Caco-2 (cell line): ENCODE data around the gene TMEM151A. TPM values are rescaled to one million over a fixed set of nuclear protein-coding genes. Genes with fewer than 3 reads are reported as not detected.

Experiments
- BruUV-seq: library from RNA; stranded (reverse); fragments of 400-500 nt; replicated peaks from 2 replicates; lab custom pipeline; 2021; lab: Mats Ljungman, UMichigan
- CTCF ChIA-PET: fragments of 300-600 bp; sonication (Branson Sonifier 250); formaldehyde crosslinking; loops from one replicate; lab custom pipeline; 2022; ENCODE audit warnings: antibody characterized with exemption; lab: Charles Lee
- POLR2A ChIA-PET: fragments of 300-600 bp; sonication (Branson Sonifier 250); formaldehyde crosslinking; loops from one replicate; lab custom pipeline; 2022; ENCODE audit warnings: antibody characterized with exemption; lab: Charles Lee
- DNase-seq, 2 experiments: peaks; one replicate each; pipeline versions ENCODE4 v3.0.0 to v3.0.0-alpha.2; 2020 to 2022
- H3K27me3 ChIP-seq: replicated peaks from 2 replicates; pipeline ENCODE4 v1.6.0; 2011; ENCODE audit warnings: low read length; ENCODE audit not compliant: control insufficient read depth, insufficient read depth
- H3K36me3 ChIP-seq: 2 replicates; pipeline ENCODE4 v1.5.1; 2011; ENCODE audit warnings: low read length; ENCODE audit not compliant: control insufficient read depth, insufficient read depth
- H3K4me1 ChIP-seq: fragments of 250-450 bp; sonication (Bioruptor Pico); 2 replicates; pipeline ENCODE4 v1.5.1; 2020; ENCODE audit warnings: mild to moderate bottlenecking
- H3K4me3 ChIP-seq: 2 replicates; pipeline ENCODE4 v1.5.1; 2011; ENCODE audit warnings: low read depth, mild to moderate bottlenecking, control low read depth, low read length
- H3K9me3 ChIP-seq: fragments of 250-450 bp; sonication (Bioruptor Pico); 2 replicates; pipeline ENCODE4 v1.5.1; 2020; ENCODE audit warnings: mild to moderate bottlenecking, moderate library complexity
- H3K27ac Mint-ChIP-seq: one replicate; pipeline ENCODE4 v1.8.0; 2022; ENCODE audit warnings: mixed read lengths; ENCODE audit not compliant: unreplicated experiment
- H3K27me3 Mint-ChIP-seq: one replicate; pipeline ENCODE4 v1.8.0; 2022; ENCODE audit warnings: mixed read lengths; ENCODE audit not compliant: insufficient read depth, unreplicated experiment
- H3K36me3 Mint-ChIP-seq: one replicate; pipeline ENCODE4 v1.8.0; 2022; ENCODE audit warnings: mild to moderate bottlenecking, mixed read lengths; ENCODE audit not compliant: insufficient read depth, unreplicated experiment
- H3K4me1 Mint-ChIP-seq: one replicate; pipeline ENCODE4 v1.8.0; 2022; ENCODE audit warnings: low read depth, mixed read lengths; ENCODE audit not compliant: unreplicated experiment
- H3K4me3 Mint-ChIP-seq: one replicate; pipeline ENCODE4 v1.8.0; 2022; ENCODE audit warnings: mild to moderate bottlenecking, moderate library complexity, mixed read lengths; ENCODE audit not compliant: unreplicated experiment
- H3K9me3 Mint-ChIP-seq: one replicate; pipeline ENCODE4 v1.8.0; 2022; ENCODE audit warnings: mixed read lengths; ENCODE audit not compliant: unreplicated experiment
- intact Hi-C: fragments of 100-400 bp; cut with micrococcal nuclease; formaldehyde crosslinking; loops from one replicate; pipeline ENCODE4 v1.10.0; 2022; ENCODE audit not compliant: unreplicated experiment
- total RNA-seq: library from RNA; stranded (reverse); gene quantifications from 2 replicates; pipeline ENCODE4 v1.2.3, GENCODE V29; 2022
- TF ChIP-seq, protein P1 (sequence below), 2 experiments: fragments of 200-600 bp in 1 of 2; IDR thresholded peaks; 1 replicate in 1 of 2; 2 replicates in 1 of 2; pipeline versions ENCODE4 v1.5.1 to v1.8.0; 2011 to 2022; ENCODE audit warnings: antibody characterized with exemption in 1 of 2, control low read depth in 1 of 2, inconsistent platforms in 1 of 2, low read depth in 1 of 2, low read length in 1 of 2, mild to moderate bottlenecking in 1 of 2, moderate library complexity in 1 of 2; ENCODE audit not compliant: insufficient read depth in 1 of 2, severe bottlenecking in 1 of 2, unreplicated experiment in 1 of 2

TMEM151A gene
- total RNA-seq, 1 experiment from 2014 or later, result 0.68 TPM

GRCh38 chr11:66243782-66244535 is 47.7 kb upstream of the TMEM151A start:
- no peaks in the 10 kb centered on the region for H3K9me3 Mint-ChIP-seq
- Histone ChIP-seq H3K27me3 (no peaks in the 10 kb centered on the region), H3K4me3 (no peak overlapping the region), H3K9me3 (no peaks in the 10 kb centered on the region), H3K4me1 (no peaks in the 10 kb centered on the region), H3K36me3 (no peaks in the 10 kb centered on the region)
- no peaks in the 10 kb centered on the region for H3K27me3 Mint-ChIP-seq
- CTCF ChIA-PET, result interaction anchor here (0.6 kb wide), 1 partner anchor 24 kb away, joined by 3 read pairs; no protein-coding TSS in a partner anchor
- POLR2A ChIA-PET, result no interaction called here
- peaks cover 64% of the 10 kb centered on the region for H3K36me3 Mint-ChIP-seq
- TSS peak; percentile 43 for BruUV-seq
- intact Hi-C loops, result no loop called here
- TF ChIP-seq, protein P1, sequence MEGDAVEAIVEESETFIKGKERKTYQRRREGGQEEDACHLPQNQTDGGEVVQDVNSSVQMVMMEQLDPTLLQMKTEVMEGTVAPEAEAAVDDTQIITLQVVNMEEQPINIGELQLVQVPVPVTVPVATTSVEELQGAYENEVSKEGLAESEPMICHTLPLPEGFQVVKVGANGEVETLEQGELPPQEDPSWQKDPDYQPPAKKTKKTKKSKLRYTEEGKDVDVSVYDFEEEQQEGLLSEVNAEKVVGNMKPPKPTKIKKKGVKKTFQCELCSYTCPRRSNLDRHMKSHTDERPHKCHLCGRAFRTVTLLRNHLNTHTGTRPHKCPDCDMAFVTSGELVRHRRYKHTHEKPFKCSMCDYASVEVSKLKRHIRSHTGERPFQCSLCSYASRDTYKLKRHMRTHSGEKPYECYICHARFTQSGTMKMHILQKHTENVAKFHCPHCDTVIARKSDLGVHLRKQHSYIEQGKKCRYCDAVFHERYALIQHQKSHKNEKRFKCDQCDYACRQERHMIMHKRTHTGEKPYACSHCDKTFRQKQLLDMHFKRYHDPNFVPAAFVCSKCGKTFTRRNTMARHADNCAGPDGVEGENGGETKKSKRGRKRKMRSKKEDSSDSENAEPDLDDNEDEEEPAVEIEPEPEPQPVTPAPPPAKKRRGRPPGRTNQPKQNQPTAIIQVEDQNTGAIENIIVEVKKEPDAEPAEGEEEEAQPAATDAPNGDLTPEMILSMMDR (IDR thresholded peaks at IDR 0.05; ENCODE audit: insufficient read depth in 1 of 2, low read depth in 1 of 2, low read length in 1 of 2, severe bottlenecking in 1 of 2, unreplicated experiment in 1 of 2), result no peak
- H3K4me1 Mint-ChIP-seq, result no peaks in the 10 kb centered on the region
- DNase-seq, result no peak
- no peak overlapping the region for H3K4me3 Mint-ChIP-seq
- H3K27ac Mint-ChIP-seq, result peak overlapping the region; percentile 72

- H3K9me3 Mint-ChIP-seq, result no peaks in the 10 kb centered on the region
- H3K4me3 ChIP-seq, result no peak overlapping the region
- peaks cover 59% of the 10 kb centered on the region for H3K36me3 Mint-ChIP-seq
- H3K27ac Mint-ChIP-seq, result no peak overlapping the region
- CTCF ChIA-PET, result no interaction called here
- no peaks in the 10 kb centered on the region for H3K4me1 ChIP-seq
- no peaks in the 10 kb centered on the region for H3K27me3 ChIP-seq
- no peaks in the 10 kb centered on the region for H3K36me3 ChIP-seq
- BruUV-seq, result no TSS peak
- TF ChIP-seq, protein P1 (IDR thresholded peaks at IDR 0.05; ENCODE audit: insufficient read depth in 1 of 2, low read depth in 1 of 2, low read length in 1 of 2, severe bottlenecking in 1 of 2, unreplicated experiment in 1 of 2), result no peak
- no peaks in the 10 kb centered on the region for H3K27me3 Mint-ChIP-seq
- no peaks in the 10 kb centered on the region for H3K9me3 ChIP-seq
- H3K4me1 Mint-ChIP-seq, result peaks cover 7% of the 10 kb centered on the region
- intact Hi-C loops, result no loop called here
- DNase-seq, result no peak
- no peak overlapping the region for H3K4me3 Mint-ChIP-seq
- POLR2A ChIA-PET, result interaction anchor here (0.7 kb wide), 1 partner anchor 24 kb away, joined by 3 read pairs; no protein-coding TSS in a partner anchor
Observed at GRCh38 chr11:66247295-66247694, 44.4 kb upstream of the TMEM151A start.

GRCh38 chr11:66247801-66248200 is 43.9 kb upstream of the TMEM151A start:
- Histone ChIP-seq H3K4me3 (no peak overlapping the region), H3K9me3 (no peaks in the 10 kb centered on the region), H3K4me1 (no peaks in the 10 kb centered on the region), H3K27me3 (no peaks in the 10 kb centered on the region), H3K36me3 (no peaks in the 10 kb centered on the region)
- no peaks in the 10 kb centered on the region for H3K9me3 Mint-ChIP-seq
- BruUV-seq, result no TSS peak
- DNase-seq, result no peak
- ChIA-PET POLR2A (interaction anchor here (0.7 kb wide), 1 partner anchor 25 kb away, joined by 3 read pairs; no protein-coding TSS in a partner anchor), CTCF (no interaction called here)
- TF ChIP-seq, protein P1 (IDR thresholded peaks at IDR 0.05; ENCODE audit: insufficient read depth in 1 of 2, low read depth in 1 of 2, low read length in 1 of 2, severe bottlenecking in 1 of 2, unreplicated experiment in 1 of 2), result no peak
- H3K27ac Mint-ChIP-seq, result no peak overlapping the region
- H3K4me3 Mint-ChIP-seq, result no peak overlapping the region
- H3K27me3 Mint-ChIP-seq, result no peaks in the 10 kb centered on the region
- intact Hi-C loops, result no loop called here
- peaks cover 59% of the 10 kb centered on the region for H3K36me3 Mint-ChIP-seq
- peaks cover 7% of the 10 kb centered on the region for H3K4me1 Mint-ChIP-seq
